Retinal pigment epithelial cell (primary cell): ENCODE measurements around the gene MAN2A2.
"Not testable (repeated sequence)": the region's sequence is repeated elsewhere in the genome, so short reads cannot be mapped to it uniquely, and the experiment has no call there.

ENCODE experiments used
- DNase-seq: peaks from one replicate; pipeline ENCODE4 v3.0.0-alpha.2; 2010; ENCODE audit warnings: low read depth
- H3K4me3 ChIP-seq: 2 replicates; pipeline ENCODE4 v1.5.1; 2011; ENCODE audit warnings: mild to moderate bottlenecking, low read length, control low read depth, moderate library complexity
- CTCF ChIP-seq: conservative IDR thresholded peaks from 2 replicates; pipeline ENCODE4 v1.5.1; 2011; ENCODE audit warnings: low read depth, low read length, control low read depth, inconsistent platforms

MAN2A2 gene

GRCh38 chr15:90871716-90872485 lies 31.2 kb upstream of the MAN2A2 start:
- DNase-seq: no peak
- TF ChIP-seq CTCF: no peak
- H3K4me3 ChIP-seq: peak overlapping the region; percentile 72

GRCh38 chr15:90872486-90873184 lies 30.5 kb upstream of the MAN2A2 start:
- no peak for TF ChIP-seq CTCF
- DNase-seq: peak; percentile 67
- peak overlapping the region; percentile 72 for H3K4me3 ChIP-seq

- H3K4me3 ChIP-seq: peak overlapping the region; percentile 72
- DNase-seq: no peak
Measured at GRCh38 chr15:90873488-90873997, 29.6 kb upstream of the MAN2A2 start.

GRCh38 chr15:90873998-90874605 lies 29.0 kb upstream of the MAN2A2 start:
- no peak for TF ChIP-seq CTCF
- H3K4me3 ChIP-seq: no peak overlapping the region
- no peak for DNase-seq

More at GRCh38 chr15:90873488-90873997, 29.6 kb upstream of the MAN2A2 start:
- TF ChIP-seq CTCF: no peak

GRCh38 chr15:90874986-90875385 lies 28.1 kb upstream of the MAN2A2 start:
- not testable (repeated sequence) for H3K4me3 ChIP-seq, DNase-seq

- TF ChIP-seq CTCF: no peak
- no peak for DNase-seq
- no peak overlapping the region for H3K4me3 ChIP-seq
Measured at GRCh38 chr15:90875549-90875981, 27.5 kb upstream of the MAN2A2 start.

- no peak for DNase-seq
- H3K4me3 ChIP-seq: no peak overlapping the region
- TF ChIP-seq CTCF: no peak
Measured at GRCh38 chr15:90876046-90876445, 27.1 kb upstream of the MAN2A2 start.
